Measurements from ENCODE around the gene TMA16.
"Not testable (repeated sequence)": the region's sequence is repeated elsewhere in the genome, so short reads cannot be mapped to it uniquely, and the experiment has no call there.

The TMA16 gene

GRCh38 chr4:163505374-163505773 lies 10.9 kb downstream of the TMA16 start:
- no peak for DNase-seq (ENCODE audit: low read depth in 2 of 3, low spot score in 2 of 3)

- no peak for DNase-seq (ENCODE audit: low read depth in 2 of 3, low spot score in 2 of 3)
Observed at GRCh38 chr4:163515198-163515597, 20.7 kb downstream of the TMA16 start.

- no peak for DNase-seq (ENCODE audit: low read depth in 2 of 3, low spot score in 2 of 3)
Observed at GRCh38 chr4:163523791-163524365, 29.4 kb downstream of the TMA16 start.

GRCh38 chr4:163525982-163526381 lies 31.5 kb downstream of the TMA16 start:
- DNase-seq (ENCODE audit: low read depth in 2 of 3, low spot score in 2 of 3) = no peak

GRCh38 chr4:163527172-163527571 lies 32.7 kb downstream of the TMA16 start:
- no peak for DNase-seq (ENCODE audit: low read depth in 2 of 3, low spot score in 2 of 3)

GRCh38 chr4:163528653-163529052 lies 34.2 kb downstream of the TMA16 start:
- no peak for DNase-seq (ENCODE audit: low read depth in 2 of 3, low spot score in 2 of 3)

- DNase-seq (ENCODE audit: low read depth in 2 of 3, low spot score in 2 of 3) = no peak
Observed at GRCh38 chr4:163534056-163534455, 39.6 kb downstream of the TMA16 start.

- no peak for DNase-seq (ENCODE audit: low read depth in 2 of 3, low spot score in 2 of 3)
Observed at GRCh38 chr4:163535657-163536056, 41.2 kb downstream of the TMA16 start.

- DNase-seq (ENCODE audit: low read depth in 2 of 3, low spot score in 2 of 3) = no peak
Observed at GRCh38 chr4:163536091-163536490, 41.6 kb downstream of the TMA16 start.

GRCh38 chr4:163537114-163537513 lies 42.6 kb downstream of the TMA16 start:
- DNase-seq (ENCODE audit: low read depth in 2 of 3, low spot score in 2 of 3) = no peak

- DNase-seq (ENCODE audit: low read depth in 2 of 3, low spot score in 2 of 3) = not testable (repeated sequence)
Observed at GRCh38 chr4:163538820-163539219, 44.3 kb downstream of the TMA16 start.

GRCh38 chr4:163540448-163540847 lies 46.0 kb downstream of the TMA16 start:
- no peak for DNase-seq (ENCODE audit: low read depth in 2 of 3, low spot score in 2 of 3)

GRCh38 chr4:163540977-163541376 lies 46.5 kb downstream of the TMA16 start:
- DNase-seq (ENCODE audit: low read depth in 2 of 3, low spot score in 2 of 3) = no peak

- no peak for DNase-seq (ENCODE audit: low read depth in 2 of 3, low spot score in 2 of 3)
Observed at GRCh38 chr4:163542275-163542674, 47.8 kb downstream of the TMA16 start.

GRCh38 chr4:163544407-163545038 lies 50.0 kb downstream of the TMA16 start:
- peak in 1 of 3 experiments; percentile 28 for DNase-seq (ENCODE audit: low read depth in 2 of 3, low spot score in 2 of 3)

GRCh38 chr4:163548481-163549243 lies 54.2 kb downstream of the TMA16 start:
- DNase-seq (ENCODE audit: low read depth in 2 of 3, low spot score in 2 of 3) = no peak

- no peak for DNase-seq (ENCODE audit: low read depth in 2 of 3, low spot score in 2 of 3)
Observed at GRCh38 chr4:163550869-163551267, 56.4 kb downstream of the TMA16 start.

GRCh38 chr4:163553146-163553545 lies 58.7 kb downstream of the TMA16 start:
- DNase-seq (ENCODE audit: low read depth in 2 of 3, low spot score in 2 of 3) = no peak

- DNase-seq (ENCODE audit: low read depth in 2 of 3, low spot score in 2 of 3) = no peak
Observed at GRCh38 chr4:163554870-163555465, 60.5 kb downstream of the TMA16 start.

GRCh38 chr4:163556177-163556576 lies 61.7 kb downstream of the TMA16 start:
- no peak for DNase-seq (ENCODE audit: low read depth in 2 of 3, low spot score in 2 of 3)

GRCh38 chr4:163556650-163557391 lies 62.3 kb downstream of the TMA16 start:
- DNase-seq (ENCODE audit: low read depth in 2 of 3, low spot score in 2 of 3) = no peak

Measured in activated CD8-positive, alpha-beta memory T cell treated with anti-CD3 and anti-CD28 coated beads for 48 hours (primary cell).